HPDE6-E6E7 (cell line): ENCODE data around the gene PDLIM4.

ENCODE experiments used
- DNase-seq: peaks from one replicate; pipeline ENCODE4 v3.0.0; 2011; ENCODE audit warnings: missing footprints; ENCODE audit errors: extremely low spot score

Gene PDLIM4

DNA sequence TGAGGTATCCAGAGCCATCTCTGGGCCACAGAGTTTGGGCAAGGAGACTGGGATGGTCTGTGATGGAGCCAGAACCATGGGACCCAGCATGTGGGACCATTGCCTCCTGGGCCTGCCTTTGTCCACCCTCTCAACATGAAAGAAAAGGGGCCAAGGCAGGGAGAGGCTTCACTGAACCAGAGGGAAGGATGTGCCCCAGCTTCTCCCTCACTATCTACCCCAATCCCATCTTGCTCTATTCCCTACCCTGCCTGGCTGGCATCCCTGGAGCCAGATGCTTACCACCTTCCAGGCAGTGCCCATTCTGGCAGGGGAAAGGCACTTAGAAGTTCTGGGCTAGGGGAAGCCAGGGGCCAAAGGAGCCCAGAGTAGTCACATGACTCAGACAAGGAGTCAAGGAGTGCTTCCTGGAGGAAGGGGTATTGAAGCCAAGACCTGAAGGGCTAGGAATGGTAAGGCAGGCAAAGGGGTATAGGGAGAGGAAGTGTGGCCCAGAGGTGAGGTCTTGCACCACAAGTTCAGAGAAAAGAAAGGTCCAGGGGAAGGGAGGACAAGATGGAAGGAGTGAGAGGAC lies 9.8 kb downstream of the PDLIM4 start:
- no peak for DNase-seq

DNA sequence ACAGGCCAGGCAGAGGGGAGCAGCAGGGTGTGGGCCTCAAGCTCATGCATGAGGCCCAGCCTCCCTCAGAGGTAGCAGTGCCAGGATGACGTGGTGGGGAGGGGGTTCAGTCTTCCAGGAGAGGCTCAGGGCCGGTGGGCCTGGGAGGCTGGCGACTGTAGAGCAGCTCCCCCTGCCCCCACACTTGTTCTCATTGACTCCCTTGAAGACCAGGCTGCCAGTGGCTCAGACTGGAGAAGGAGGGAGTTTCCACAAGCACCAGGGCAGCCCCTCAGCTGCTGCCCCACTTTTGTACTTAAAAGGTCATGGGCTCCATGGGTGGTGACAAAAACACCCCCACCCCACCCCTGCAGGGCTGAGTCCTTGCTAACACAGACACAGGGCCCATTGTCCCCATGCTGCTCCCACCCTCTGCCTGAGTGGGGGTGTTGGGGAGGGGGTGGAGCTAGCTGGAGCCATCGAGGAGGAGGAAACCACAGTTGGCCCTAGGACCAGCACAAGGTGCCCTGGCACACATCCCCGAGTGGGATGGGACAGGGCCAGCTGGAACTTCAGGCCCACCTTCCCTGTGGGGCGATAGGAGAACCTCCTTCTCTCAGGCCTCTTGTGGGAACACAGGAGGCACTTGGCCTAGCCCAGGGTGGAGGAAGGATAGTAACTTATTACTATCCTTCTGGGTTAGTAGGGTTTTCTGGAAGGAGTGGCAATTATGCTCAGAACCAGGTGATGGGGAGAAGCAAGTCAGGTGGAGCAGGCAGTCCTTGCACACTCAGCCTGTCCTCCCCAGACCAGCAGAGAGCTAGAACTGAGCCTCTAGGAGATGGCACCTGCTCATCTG lies 10.7 kb downstream of the PDLIM4 start:
- no peak for DNase-seq

DNA sequence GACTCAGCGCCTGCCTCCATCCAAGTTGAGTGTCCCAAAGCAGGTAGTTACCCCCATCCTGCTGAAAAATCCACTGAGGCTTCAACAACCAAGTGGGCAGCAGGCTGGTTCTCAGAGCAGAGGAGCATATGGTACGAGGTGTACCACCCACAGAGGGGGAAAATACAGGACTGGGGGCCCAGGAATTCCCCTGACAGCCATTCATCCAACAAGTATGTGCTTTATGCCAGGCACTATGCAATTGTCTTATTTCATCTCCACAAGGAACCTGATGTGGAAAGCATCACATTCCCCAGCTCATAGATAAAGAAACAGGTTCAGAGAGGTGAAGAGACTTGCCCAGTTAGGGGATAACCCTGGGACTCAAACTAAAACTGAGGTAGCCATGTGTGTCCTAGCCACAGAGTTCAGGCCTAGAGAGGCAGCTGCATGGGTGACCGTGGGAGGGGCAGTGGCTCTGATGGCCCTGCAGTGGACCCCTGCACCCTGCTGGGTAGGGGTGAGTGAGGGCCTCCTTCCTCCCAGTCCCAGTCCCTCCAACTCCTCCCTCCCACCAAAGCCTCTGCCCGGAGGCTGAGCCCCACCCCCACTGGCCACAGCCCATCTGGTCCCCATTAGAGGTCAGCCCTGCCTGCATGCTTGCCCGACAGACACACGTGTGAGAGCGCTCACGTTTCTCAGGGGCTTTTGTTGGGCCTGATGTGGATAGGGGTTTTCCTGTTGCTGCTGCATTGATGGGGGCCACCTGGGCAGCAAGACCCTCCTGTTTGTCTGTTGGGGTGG lies 11.5 kb downstream of the PDLIM4 start:
- no peak for DNase-seq

DNA sequence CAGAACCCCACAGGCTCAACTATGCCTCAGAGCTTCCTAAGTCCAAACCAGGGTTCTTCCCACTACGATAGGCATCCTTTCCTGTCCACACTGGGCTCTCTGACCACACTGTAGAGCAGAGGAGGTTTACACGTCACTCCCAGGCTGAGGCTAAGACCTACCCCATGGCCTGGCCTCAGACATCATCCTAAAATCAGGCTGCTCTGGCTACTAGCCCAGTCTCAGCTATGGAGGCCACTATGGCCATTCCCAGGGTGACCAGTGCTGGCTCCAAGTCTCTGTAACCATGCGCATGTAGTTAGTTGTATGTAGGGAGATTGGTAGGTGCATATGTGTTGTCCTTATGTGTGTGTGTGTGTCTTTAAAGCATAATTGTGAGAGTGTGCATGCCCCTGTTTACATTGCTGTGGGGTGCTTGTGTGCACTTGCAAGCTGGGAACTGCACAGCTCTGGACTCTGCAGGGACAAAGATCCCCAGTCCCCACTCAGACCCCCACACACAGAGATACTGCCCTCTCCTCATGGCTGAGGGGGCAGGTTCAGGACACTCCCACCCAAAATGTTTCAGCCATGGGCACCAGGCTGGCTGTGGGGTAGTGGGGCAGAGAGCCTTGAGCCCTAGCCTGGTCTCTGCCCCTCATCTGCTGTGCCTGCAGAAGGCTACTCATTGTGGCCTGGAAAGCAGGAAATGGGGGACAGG lies 12.3 kb downstream of the PDLIM4 start:
- no peak for DNase-seq

DNA sequence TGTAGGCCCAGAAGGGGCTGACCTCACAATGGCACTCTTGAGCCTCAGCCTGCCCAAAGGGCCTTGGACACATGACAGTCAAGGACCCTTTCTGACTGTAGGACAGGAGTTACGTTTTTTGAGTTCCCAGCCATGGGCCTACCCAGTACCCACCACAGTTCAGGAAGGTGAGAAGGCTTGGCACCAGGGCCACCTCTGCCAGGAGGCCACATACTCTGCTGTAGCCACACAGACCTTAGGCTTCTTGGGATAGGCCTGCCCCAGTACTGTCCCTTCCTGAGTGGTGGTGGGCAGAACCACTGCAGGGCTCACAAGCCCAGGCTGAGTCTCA lies 12.8 kb downstream of the PDLIM4 start:
- no peak for DNase-seq

DNA sequence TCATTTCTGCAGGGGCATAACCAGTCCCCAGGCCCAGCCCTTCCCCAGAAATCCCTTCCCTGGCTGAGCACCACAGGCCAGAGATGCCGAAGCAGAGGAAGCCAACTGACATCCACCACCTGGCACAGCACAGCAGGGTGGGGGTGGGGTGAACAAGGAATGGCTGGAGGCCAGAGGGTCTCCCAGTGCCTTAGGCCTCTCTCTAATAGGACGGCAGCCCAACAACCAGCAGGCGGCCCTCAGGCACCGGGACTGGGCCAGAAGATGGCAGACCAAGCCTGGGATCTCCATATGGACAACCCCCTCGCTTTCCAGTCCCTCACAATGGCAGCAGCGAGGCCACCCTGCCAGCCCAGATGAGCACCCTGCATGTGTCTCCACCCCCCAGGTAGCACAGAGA lies 13.2 kb downstream of the PDLIM4 start:
- no peak for DNase-seq

DNA sequence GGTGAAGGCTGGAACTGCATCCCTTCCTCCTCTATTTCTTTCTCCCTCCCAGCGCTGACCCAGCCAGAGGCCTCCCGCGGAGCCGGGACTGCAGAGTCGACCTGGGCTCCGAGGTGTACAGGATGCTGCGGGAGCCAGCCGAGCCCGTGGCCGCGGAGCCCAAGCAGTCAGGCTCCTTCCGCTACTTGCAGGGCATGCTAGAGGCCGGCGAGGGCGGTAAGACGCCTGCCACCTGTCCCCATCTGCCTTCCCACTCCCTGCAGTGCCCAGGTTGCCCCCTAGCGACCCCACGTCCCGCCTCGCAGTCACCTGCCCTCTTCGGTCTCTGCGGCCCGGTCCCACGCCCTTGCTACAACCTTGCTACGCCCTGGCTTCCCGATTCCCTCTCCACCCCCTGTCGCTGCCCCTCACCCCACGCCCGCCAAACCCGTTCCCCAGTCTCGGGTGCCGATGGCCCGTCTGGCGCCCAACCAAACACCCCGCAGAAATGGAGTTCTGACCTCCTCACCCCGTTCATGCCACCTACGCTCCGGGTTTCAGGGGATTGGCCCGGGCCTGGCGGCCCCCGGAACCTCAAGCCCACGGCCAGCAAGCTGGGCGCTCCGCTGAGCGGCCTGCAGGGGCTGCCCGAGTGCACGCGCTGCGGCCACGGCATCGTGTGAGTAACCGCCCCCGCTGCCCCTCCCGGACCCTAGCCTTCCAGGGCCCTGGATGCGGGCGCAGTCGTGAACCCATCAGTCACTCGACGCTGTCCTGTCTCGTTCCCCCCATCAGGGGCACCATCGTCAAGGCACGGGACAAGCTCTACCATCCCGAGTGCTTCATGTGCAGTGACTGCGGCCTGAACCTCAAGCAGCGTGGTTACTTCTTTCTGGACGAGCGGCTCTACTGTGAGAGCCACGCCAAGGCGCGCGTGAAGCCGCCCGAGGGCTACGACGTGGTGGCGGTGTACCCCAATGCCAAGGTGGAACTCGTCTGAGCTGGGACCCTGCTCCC lies 14.1 kb downstream of the PDLIM4 start:
- DNase-seq: no peak

DNA sequence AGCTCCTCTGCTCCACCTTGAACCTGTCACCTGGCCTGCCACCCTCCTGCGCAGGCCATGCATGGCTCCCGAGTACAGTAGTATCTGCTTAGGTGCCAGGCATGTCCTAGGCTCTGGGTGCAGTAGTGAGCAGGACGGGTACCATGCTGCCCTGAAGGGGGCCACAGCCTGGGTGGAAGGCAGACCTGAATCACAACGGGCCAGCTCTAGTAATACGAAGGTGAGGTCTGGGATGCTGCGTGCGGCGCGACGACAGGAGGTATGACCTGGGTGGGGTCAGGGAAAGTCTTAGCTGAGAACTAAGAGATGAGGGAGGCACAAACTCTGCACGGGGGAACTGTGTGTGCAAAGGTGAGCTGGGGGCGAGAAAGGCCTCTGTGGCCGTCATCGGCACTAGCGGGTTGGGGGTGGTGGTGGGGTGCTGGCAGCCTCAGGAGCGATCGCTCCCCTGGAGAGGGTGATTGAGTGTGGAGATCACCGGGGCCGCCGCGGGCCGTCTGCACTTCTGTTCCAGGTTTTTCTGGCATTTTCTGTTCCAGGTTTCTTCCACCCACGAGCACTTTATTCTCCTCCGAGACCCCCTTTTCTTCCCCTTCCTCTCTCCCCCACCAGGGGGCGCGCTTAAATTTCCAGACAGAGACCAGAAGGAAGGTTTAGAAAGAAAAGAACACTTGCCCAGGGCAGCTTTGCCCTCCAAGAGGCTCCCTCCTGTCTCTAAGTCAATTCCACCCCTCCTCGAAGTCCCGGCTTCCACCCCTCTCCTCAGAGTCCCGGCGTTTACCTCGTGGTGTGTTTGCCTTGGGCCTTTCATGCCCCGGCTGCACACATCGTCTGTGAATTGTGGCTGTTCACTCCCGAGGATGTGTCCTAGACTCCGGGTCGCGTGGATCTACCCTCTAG lies 15.1 kb downstream of the PDLIM4 start:
- no peak for DNase-seq

DNA sequence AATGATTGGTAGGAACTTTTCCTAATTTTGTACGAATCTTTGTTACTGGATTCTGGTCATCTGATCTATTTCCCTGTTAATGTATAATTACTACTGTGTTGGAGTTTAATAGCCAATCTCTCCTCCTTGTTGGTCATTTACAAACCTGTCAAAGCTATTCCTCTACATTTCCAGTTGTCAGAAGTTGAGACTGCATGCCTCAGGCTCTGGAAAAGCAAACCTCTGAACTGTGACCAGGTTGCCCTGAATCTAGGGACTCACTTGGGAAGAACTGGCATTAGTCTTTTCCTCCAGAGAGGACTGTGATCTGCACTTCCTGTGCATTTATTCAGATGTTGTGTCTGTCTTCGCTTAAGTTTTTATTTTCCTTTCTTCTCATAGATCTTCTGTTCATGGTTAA lies 16.1 kb downstream of the PDLIM4 start:
- no peak for DNase-seq

DNA sequence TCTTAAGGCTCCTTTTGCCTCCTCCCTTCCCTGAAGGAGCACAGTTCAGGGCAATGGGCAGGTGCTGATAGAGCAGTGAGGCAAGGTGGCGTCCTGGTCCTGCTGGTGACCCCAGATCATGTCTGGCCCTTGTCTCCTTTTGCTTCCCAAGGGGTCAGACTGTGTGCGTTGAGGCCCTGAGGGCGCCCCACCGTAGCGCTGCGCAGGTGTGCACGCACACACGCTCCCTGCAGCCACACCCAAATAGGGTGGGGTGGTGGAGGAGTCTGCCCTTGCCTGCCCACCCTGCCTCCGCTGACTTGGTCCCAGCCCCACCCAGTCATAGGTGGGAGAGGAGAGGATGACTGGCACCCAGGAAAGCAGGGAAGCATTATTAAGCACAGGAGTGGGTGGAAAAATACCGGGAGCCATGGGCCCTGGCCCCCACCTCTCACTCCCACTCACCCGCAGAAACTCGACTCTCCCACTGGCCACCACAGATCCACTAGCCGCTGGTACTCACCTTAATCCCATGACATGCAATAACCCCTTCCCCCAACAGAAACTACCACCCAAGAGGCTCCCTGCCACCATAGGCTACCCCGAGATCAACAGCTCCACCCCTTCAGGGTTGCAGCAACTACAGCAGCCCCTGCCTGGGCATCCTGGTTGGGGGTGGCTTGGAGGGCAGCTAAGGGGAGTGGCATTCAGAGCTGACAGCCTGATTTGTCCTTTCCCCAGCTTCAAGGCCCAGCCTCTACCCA lies 16.7 kb downstream of the PDLIM4 start:
- DNase-seq: no peak

DNA sequence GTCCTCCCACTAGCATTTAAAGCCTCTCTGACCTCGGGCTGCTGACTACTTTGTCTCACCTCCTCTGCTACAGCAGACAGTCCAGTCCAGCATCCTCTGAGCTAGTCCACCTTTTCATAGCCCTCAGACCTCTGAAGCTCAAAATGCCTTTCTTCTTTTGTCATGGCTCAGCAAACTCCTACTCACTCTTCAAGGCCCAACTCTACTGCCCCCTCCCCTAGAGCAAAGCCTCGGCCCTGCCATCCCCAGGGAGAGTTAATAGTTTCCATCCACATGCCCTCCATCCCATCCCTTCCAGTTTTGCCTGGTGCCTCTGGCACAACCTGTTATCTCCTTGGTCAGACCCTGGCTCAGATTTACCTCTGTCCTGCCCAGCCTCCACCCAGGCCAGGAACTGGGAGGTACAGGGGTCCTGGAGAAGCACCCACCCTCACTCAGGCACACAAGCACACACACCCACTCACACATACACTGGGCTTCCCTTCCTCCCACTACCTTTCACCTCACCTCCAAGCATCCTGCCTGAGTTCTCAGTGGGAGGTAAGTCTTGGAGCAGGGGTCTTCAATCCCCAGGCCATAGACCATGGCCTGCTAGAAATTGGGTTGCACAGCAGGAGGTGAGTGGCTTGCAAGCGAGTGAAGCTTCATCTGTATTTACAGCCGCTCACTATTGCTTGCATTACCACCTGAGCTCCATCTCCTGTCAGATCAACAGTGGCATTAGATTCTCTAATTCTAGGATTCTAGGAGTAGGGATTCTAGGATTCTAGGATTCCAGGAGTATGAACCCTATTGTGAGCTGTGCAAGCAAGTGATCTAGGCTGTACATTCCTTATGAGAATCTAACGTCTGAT lies 18.1 kb downstream of the PDLIM4 start:
- no peak for DNase-seq

DNA sequence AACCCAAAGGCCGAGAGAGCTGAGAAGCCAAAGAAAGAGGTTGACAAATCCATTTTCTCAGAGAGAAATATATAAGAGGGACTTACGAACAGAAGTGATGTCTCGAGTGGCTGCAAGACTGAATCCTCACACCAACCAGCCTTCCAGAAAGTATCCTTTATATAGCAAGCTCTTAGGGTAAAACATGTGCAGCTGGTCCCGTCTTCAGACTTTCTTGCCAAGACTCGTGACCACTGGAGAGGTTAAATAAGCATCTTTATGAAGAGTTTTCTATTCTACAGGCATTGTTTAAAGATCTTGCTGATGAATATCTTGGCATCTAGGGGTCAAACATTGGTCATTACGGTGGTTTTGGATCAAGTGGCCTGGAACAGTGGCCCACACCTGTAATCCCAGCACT lies 19.8 kb downstream of the PDLIM4 start:
- no peak for DNase-seq

DNA sequence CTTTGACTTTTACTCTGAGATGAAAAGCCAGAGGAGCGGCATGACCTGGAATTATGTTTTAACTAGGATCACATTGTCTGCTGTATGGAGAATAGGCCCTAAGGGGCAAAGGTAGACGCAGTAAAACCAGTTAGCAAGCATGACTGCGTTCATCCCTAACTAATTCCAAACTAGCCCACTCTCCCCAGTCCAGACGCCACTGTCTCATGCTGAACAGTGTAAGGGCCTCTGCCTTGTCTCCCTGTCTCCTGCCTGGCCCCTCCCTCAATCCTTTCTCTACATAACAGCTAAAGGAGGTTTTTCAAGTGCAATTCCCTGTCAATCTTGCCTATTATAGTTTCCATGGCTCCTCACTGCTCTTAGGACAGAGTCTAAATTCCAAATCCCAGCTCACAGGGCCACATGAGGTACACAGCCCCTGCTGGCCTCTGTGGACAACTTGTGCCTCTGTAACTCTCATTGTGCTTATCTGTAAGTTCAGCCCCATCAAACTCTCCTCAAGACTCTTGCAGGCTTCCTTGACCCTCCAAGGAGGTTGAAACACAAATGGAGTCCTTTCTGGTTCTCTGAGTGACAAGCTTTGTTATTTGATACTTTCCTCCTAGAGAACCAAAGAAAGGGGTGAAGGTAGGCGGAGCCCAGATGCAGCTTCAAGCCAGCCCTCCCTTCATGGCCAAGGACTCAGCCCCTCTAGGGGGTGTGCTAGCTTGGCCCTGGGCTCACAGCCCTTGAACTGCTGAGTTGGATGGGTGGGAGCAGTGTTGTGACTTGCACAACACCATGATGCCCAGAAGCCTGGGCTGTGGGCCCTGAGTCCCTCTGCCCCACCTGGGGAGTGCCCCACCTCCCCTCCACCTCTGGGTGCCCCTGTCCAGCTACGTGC lies 20.7 kb downstream of the PDLIM4 start:
- DNase-seq: no peak

DNA sequence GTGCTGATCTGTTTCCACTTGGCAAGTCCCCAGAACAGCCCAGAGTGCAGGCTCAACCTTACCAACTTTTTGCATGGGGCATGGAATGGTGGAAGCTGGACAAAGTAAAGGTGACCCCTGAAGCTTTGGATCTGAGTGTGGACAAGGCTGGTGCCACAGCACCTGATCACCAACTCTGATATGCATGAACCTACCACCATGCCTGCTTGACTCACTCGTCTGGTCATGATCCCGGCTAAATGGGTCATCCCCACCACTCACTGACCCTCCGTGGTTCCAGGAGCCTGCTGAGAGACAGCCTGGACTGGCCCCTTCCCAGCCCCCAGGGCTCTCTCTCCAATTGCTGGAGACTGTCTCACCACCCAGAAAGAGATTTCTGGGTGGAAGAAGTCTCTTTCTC lies 22.3 kb downstream of the PDLIM4 start:
- no peak for DNase-seq

DNA sequence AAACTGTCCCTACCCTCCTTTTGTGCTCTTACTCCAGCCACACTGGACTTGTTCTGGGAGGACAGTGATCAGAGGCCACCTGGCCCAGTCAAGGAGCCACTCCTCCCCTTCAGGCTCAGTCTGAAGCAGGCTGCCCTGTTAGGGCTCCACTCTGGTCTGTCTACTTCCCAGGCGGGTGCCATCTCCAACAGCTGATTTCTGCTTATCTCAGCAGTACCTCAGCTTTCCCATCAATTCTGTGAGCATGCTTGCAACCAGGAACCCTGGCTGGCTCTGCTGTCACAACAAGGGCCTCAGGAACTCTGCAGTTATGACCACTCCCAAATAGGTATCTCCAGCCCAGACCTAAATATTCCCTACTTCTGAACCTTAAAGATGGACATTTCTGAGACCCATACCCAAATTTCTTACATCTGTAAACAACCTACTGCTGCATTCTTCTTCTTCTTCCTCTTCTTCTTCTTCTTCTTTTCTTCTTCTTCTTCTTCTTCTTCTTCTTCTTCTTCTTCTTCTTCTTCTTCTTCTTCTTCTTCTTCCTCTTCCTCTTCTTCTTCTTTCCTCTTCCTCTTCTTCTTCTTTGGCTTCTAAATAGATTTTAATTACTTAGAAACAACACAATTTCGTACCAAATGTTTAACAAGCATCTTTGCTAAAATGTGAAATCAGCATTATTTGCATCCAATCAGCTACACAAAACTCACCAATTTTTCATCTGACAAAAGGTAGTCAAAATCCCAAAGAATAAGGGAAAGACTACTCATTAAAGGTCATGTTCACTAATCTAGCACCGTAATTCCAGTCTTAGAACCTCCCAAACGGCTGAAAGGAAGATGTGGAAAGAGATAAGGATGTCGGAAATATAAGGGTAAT lies 23.1 kb downstream of the PDLIM4 start:
- no peak for DNase-seq

DNA sequence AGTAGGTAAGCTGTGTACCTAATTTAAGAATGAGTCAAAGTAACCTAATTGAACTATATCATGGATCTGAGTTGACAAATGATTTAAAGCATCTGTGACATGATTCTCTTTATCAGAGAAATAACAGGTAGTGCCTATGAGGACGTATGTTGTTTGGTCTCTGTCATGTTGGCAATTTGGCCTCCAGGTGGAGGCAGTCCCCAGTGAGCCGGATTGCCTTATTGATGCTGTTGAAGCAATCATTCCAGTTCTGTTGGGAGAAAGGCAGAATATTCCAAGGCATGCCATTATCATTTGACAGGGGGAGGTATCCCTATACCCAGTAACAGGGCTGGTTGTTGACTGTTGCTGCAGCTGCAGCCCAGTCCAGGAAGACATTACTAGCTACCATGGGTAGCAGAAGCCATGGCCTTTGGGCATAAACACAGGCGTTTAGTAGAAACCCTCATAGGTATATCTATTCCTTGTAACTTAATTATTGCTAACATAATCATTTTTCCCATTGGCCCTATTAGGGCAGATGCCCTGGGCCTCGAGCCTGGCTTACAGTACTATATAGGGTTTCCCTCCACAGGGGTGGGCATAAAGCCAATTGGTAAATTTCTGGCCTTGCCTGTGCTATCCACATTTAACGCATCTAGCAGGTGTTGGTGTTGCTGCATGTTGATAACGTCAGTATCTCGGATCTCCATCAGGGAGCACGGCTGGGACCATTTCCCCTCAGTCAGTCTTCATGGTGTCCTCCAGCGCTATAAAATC lies 24.5 kb downstream of the PDLIM4 start:
- no peak for DNase-seq
